PC-9 (cell line): ENCODE results near the gene DSTN.

Experiments used
- CTCF ChIP-seq: fragments of 200-600 bp; sonication (generic); conservative IDR thresholded peaks from 2 replicates; pipeline ENCODE4 v1.6.1; 2017; ENCODE audit warnings: mixed run types, antibody characterized with exemption, mild to moderate bottlenecking, moderate library complexity
- EZH2 ChIP-seq: fragments of 200-600 bp; sonication (generic); IDR thresholded peaks from 2 replicates; pipeline ENCODE4 v1.8.0; 2017; ENCODE audit warnings: antibody characterized with exemption, low read depth

- no peak for TF ChIP-seq CTCF
- no peak for TF ChIP-seq EZH2
These were observed 76.5 kb downstream of the DSTN start for GRCh38 chr20:17646209-17646960.
